ENCODE results near the gene KCNJ3.
"Not testable (repeated sequence)": the region's sequence is repeated elsewhere in the genome, so short reads cannot be mapped to it uniquely, and the experiment has no call there.

KCNJ3 gene

DNA sequence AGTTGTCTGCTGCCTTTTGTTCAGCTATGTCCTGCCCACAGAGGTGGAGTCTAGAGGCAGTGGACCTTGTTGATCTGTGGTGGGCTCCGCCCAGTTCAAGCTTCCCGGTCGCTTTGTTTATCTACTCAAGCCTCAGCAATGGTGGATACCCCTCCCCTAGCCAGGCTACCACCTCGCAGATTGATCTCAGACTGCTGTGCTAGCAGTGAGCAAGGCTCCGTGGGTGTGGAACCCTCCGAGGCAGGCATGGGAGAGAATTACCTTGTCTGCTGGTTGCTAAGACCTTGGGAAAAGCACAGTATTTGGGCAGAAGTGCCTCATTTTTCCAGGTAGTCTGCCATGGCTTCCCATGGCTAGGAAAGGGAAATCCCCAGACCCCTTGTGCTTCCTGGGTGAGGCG is 146.0 kb downstream of the KCNJ3 start:
- no peak for DNase-seq (ENCODE audit: low spot score)

DNA sequence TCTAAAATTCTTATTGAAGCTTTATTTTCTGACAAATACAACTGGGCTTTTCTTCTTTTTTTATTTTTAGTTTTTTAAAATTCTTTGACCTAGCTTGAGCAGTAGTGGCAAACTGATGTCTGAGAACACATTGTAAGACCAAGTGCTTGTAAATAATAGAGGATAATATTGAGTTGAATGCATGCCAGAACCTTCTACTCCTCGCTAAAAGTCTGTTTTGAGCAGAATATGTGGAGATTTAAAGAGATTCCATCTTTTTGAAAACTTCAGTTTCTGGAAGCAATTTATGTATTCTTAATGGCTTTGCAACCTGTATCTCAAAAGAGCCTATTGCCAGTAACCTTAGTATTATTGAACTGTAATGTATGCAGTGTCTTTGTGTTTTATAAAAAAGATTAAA is 148.3 kb downstream of the KCNJ3 start:
- DNase-seq (ENCODE audit: low spot score), result no peak

DNA sequence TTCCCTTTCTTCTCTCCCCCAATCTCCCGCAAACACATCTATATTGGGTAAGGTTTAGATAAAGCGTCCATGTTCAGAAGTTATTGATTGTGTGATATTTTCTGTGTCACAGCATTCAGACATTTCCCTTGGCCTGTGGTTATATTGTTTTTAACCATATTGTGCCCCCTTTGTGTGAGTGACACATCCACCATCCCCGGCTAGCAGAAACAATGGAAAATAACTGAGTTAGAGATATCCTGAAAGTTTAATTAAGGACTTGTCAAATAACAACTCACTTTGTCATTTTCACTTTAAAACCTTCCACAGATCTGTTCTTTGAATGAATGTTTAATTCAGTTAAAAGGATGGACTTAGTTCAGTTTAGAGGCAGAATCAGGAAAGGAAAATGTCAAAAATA is 151.0 kb downstream of the KCNJ3 start:
- no peak for DNase-seq (ENCODE audit: low spot score)

DNA sequence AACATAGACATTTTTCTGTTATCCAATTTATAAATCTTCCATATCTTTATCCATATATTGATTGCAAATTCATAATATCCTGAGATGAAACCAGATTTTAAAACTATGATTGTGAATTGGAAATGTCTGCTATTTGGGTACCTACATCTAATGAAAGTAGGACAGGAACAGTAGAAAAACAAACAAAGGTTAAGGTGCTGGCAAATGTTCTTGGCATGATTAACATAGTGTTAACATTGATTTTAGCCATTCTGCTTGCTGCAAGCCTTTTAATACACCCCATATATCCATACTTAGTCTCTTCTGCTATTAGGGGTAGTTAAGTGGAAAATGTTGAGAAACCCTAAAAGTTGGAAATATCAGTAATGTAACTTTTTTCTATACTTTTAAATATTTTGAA is 152.0 kb downstream of the KCNJ3 start:
- no peak for DNase-seq (ENCODE audit: low spot score)

DNA sequence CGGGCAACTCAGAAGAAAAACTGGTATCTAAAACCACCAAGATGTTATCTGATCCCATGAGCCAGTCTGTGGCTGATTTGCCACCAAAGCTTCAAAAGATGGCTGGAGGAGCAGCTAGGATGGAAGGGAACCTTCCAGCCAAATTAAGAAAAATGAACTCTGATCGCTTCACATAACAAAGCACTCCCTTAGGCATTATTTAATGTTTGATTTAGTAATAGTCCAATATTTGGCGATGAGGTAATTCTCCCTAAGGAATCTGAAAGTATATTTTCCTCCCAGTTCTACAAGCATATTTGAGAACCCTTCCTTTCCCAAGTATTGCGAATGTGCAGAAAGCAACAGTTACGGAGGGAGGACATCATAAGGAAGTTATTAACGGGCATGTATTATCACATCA is 156.6 kb downstream of the KCNJ3 start:
- no peak for DNase-seq (ENCODE audit: low spot score)

DNA sequence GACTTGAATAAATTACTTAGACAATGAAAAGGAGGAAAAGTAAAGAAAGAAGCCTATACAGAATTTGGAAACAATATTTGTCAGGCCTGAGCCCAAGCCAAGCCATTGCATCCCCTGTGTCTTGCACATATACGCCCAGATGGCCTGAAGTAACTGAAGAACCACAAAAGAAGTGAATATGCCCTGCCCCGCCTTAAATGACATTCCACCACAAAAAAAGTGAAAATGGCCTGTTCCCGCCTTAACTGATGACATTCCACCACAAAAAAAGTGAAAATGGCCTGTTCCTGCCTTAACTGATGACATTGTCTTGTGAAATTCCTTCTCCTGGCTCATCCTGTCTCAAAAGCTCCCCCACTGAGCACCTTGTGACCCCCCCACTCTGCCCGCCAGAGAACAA is 168.7 kb downstream of the KCNJ3 start:
- DNase-seq (ENCODE audit: low spot score), result not testable (repeated sequence)

DNA sequence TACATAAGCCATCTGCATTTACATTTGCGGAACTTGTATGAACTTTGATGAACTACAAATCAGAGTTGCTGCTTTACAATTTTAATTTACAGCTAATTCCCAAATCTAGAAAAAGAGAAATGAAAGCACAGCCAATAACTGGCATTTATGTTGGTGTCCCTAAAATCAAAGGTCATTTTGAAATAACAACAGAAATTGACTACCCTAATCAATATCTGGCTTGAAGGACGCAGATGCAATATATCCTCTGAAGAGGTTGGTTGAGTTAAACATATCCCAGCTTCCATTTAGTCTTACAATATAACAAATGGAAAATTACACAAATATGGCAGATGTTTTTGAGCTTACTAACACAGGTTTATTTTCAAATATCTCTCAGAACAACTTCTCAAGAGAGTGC is 177.5 kb downstream of the KCNJ3 start:
- DNase-seq (ENCODE audit: low spot score), result no peak

DNA sequence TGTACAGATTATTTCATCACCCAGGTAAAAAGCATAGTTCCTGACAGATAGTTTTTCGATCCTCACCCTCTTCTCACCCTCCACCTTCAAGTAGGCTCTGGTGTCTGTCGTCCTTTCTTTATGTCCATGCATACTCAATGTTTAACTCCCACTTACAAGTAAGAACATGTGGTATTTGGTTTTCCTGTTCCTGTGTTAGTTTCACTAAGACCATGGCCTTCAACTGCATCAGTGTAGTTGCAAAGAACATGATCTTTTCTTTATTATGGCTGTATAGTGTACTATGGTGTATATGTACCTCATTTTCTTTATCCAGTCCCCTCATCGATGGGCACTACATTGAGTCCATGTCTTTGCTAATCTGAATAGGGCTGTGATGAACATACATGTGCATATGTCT is 184.2 kb downstream of the KCNJ3 start:
- DNase-seq (ENCODE audit: low spot score), result no peak

DNA sequence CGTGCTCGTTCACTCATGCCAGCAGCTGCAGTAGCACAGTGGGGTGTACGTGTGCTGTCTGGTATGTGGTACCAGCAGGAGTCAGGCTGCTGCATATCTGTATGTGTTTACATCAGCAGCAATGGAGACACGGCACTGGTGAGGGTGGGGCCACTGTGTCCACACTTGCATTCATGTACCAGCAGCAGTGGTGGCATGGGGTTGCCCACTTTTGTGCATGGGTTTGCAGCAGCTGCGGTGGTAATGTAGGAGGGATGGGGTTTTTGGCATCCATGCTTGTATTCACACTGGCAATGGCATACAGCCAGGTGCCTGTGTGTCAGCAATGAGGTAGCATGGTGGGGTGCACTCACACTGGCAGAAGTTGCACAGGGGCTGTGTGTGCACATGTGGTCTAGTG is 187.8 kb downstream of the KCNJ3 start:
- DNase-seq (ENCODE audit: low spot score), result no peak

DNA sequence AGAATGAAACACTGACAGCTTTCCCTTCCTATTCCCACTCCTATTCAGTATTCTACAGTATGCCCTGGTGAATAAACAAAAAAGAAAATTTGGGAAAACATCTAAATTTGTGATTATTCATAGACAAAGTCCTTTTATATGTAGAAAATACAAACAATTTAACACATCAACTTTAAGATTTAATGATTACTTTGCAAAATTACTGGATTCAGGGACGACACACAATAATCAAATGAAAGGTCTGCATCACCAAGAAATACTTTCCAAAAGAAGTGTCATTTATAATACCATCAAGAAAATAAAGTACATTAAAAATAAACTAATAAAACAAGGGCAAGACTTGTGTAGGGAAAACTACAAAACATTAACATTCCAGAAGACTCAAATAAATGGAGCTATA is 199.8 kb downstream of the KCNJ3 start:
- no peak for DNase-seq (ENCODE audit: low spot score)

DNA sequence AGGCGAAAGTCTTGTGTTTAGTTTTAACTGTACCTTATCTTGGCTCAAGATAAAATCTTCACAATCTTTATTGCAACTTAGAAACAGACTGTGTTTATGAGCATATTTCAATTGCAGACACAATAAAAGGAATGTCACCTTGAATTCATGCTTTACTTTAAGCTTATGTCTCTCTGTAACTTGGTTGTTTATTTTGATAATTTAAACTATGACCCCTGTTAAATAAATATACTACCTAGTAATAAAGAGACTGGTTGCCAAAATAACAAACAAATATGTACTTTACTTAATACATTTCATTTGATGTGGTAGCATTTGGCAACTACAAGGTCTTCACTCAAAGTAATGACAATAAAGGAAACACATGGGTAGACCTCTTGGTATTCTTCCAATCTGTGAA is 202.6 kb downstream of the KCNJ3 start:
- no peak for DNase-seq (ENCODE audit: low spot score)

Measured in hematopoietic multipotent progenitor cell treated with erythropoietin and hydrocortisone succinate and interleukin-3 and kit ligand, for 17 days (in vitro differentiated cells).